H1 (cell line): ENCODE data around the gene JAG1. TPM values are rescaled to one million over a fixed set of nuclear protein-coding genes. Genes with fewer than 3 reads are reported as not detected.

Source experiments
- CTCF ChIA-PET: fragments of 300-600 bp; sonication (Branson Sonifier 250); formaldehyde crosslinking; loops from one replicate; lab custom pipeline; 2021; ENCODE audit not compliant: partially characterized antibody; lab: Charles Lee
- POLR2A ChIA-PET: fragments of 300-600 bp; sonication (Branson Sonifier 250); formaldehyde crosslinking; loops from one replicate; lab custom pipeline; 2021; ENCODE audit warnings: inconsistent platforms; ENCODE audit not compliant: partially characterized antibody; lab: Charles Lee
- DNase-seq, 2 experiments: peaks; one replicate each; pipeline versions ENCODE4 v3.0.0 to v3.0.0-alpha.2; 2010 to 2022; ENCODE audit warnings: low spot score in 2 of 2, low read depth in 1 of 2, mixed read lengths in 1 of 2
- FAIRE-seq: peaks from 2 replicates; lab custom pipeline; 2011; peaks lifted over from hg19 to GRCh38; lab: Jason Lieb, UNC
- H2AFZ ChIP-seq: 2 replicates; pipeline ENCODE4 v1.8.1; 2012; ENCODE audit warnings: low read length, inconsistent platforms
- H2AK5ac ChIP-seq: 2 replicates; pipeline ENCODE4 v1.6.1; 2013; ENCODE audit warnings: low read depth, low read length
- H2BK120ac ChIP-seq: replicated peaks from 2 replicates; pipeline ENCODE3; 2013; ENCODE audit warnings: low read depth, low read length, inconsistent platforms
- H2BK12ac ChIP-seq: 2 replicates; pipeline ENCODE4 v1.6.1; 2013; ENCODE audit warnings: low read depth, low read length
- H2BK15ac ChIP-seq: 2 replicates; pipeline ENCODE4 v1.6.1; 2013; ENCODE audit warnings: low read length
- H2BK20ac ChIP-seq: 2 replicates; pipeline ENCODE4 v1.6.1; 2013; ENCODE audit warnings: low read length
- H2BK5ac ChIP-seq: 2 replicates; pipeline ENCODE4 v1.6.1; 2013; ENCODE audit warnings: low read depth, low read length
- H3K14ac ChIP-seq: 2 replicates; pipeline ENCODE4 v1.6.1; 2013; ENCODE audit warnings: inconsistent platforms; ENCODE audit not compliant: insufficient read length
- H3K18ac ChIP-seq: 2 replicates; pipeline ENCODE4 v1.6.1; 2013; ENCODE audit warnings: low read length; ENCODE audit errors: extremely low read depth
- H3K23ac ChIP-seq: 2 replicates; pipeline ENCODE4 v1.6.1; 2013; ENCODE audit warnings: inconsistent platforms; ENCODE audit not compliant: insufficient read length
- H3K23me2 ChIP-seq: 2 replicates; pipeline ENCODE4 v1.6.1; 2013; ENCODE audit warnings: low read depth, low read length
- H3K27ac ChIP-seq: 2 replicates; pipeline ENCODE4 v1.6.1; 2011; ENCODE audit warnings: low read depth, low read length, inconsistent platforms
- H3K27me3 ChIP-seq, 4 experiments: replicated peaks in 1 of 4; 1 replicate in 1 of 4; 2 replicates in 3 of 4; pipeline versions ENCODE4 v1.6.1 to v1.8.1; 2011 to 2013; ENCODE audit warnings: low read length in 3 of 4, mild to moderate bottlenecking in 3 of 4, inconsistent platforms in 2 of 4, mixed read lengths in 2 of 4, moderate library complexity in 1 of 4; ENCODE audit not compliant: control insufficient read depth in 3 of 4, insufficient read depth in 3 of 4; ENCODE audit errors: extremely low read depth in 1 of 4
- H3K36me3 ChIP-seq, 4 experiments: 2 replicates each; pipeline versions ENCODE4 v1.6.1 to v1.8.1; 2011 to 2013; ENCODE audit warnings: mild to moderate bottlenecking in 4 of 4, low read length in 3 of 4, moderate library complexity in 2 of 4, control low read depth in 1 of 4, inconsistent platforms in 1 of 4; ENCODE audit not compliant: insufficient read depth in 4 of 4, control insufficient read depth in 2 of 4
- H3K4ac ChIP-seq: replicated peaks from 2 replicates; pipeline ENCODE3; 2013; ENCODE audit warnings: low read length, low read depth, mixed read lengths, inconsistent platforms; ENCODE audit not compliant: insufficient read length
- H3K4me1 ChIP-seq, 4 experiments: replicated peaks in 1 of 4; 1 replicate in 1 of 4; 2 replicates in 3 of 4; pipeline versions ENCODE4 v1.6.1 to v1.8.1; 2011 to 2013; ENCODE audit warnings: low read length in 3 of 4, inconsistent platforms in 2 of 4, mixed read lengths in 1 of 4; ENCODE audit not compliant: insufficient read depth in 4 of 4, control insufficient read depth in 3 of 4
- H3K4me2 ChIP-seq, 2 experiments: 2 replicates each; pipeline versions ENCODE4 v1.6.1 to v1.8.1; 2011 to 2013; ENCODE audit warnings: low read depth in 2 of 2, low read length in 2 of 2, control low read depth in 1 of 2, inconsistent platforms in 1 of 2, mild to moderate bottlenecking in 1 of 2; ENCODE audit not compliant: insufficient read depth in 1 of 2
- H3K4me3 ChIP-seq, 4 experiments: fragments of 200-600, 300-600 bp in 1 of 4; sonication (generic), shearing (Covaris generic), sonication (Bioruptor Twin) in 1 of 4; 2 replicates each; pipeline versions ENCODE4 v1.5.1 to v1.8.1; 2011 to 2016; ENCODE audit warnings: low read length in 4 of 4, low read depth in 3 of 4, control low read depth in 2 of 4, inconsistent platforms in 2 of 4, mild to moderate bottlenecking in 2 of 4, mixed read lengths in 1 of 4, moderate library complexity in 1 of 4; ENCODE audit not compliant: insufficient read depth in 2 of 4; ENCODE audit errors: extremely low read depth in 1 of 4
- H3K56ac ChIP-seq: replicated peaks from 2 replicates; pipeline ENCODE3; 2013; ENCODE audit warnings: low read depth, mild to moderate bottlenecking, mixed read lengths, low read length, inconsistent platforms; ENCODE audit not compliant: insufficient read length
- H3K79me1 ChIP-seq: 2 replicates; pipeline ENCODE4 v1.6.1; 2013; ENCODE audit warnings: low read depth, low read length, control low read depth
- H3K79me2 ChIP-seq, 2 experiments: 2 replicates each; pipeline versions ENCODE4 v1.6.1 to v1.8.1; 2012 to 2013; ENCODE audit warnings: low read length in 2 of 2, mild to moderate bottlenecking in 2 of 2, inconsistent platforms in 1 of 2; ENCODE audit not compliant: insufficient read depth in 2 of 2, control insufficient read depth in 1 of 2
- H3K9ac ChIP-seq, 4 experiments: replicated peaks in 1 of 4; 1 replicate in 1 of 4; 2 replicates in 3 of 4; pipeline versions ENCODE4 v1.6.1 to v1.8.1; 2011 to 2013; ENCODE audit warnings: low read depth in 3 of 4, low read length in 3 of 4, control low read depth in 2 of 4, mild to moderate bottlenecking in 2 of 4, moderate library complexity in 2 of 4, inconsistent platforms in 1 of 4; ENCODE audit errors: extremely low read depth in 1 of 4
- H3K9me3 ChIP-seq, 2 experiments: 2 replicates each; pipeline versions ENCODE4 v1.6.1 to v1.8.1; 2012 to 2013; ENCODE audit warnings: mild to moderate bottlenecking in 2 of 2, moderate library complexity in 2 of 2, control low read depth in 1 of 2, inconsistent platforms in 1 of 2, low read depth in 1 of 2, low read length in 1 of 2, mixed read lengths in 1 of 2; ENCODE audit not compliant: insufficient read depth in 2 of 2
- H4K20me1 ChIP-seq, 2 experiments: replicated peaks in 1 of 2; 2 replicates each; pipeline versions ENCODE3 to v1.8.1; 2011 to 2013; ENCODE audit warnings: inconsistent platforms in 2 of 2, low read length in 2 of 2, mild to moderate bottlenecking in 1 of 2; ENCODE audit not compliant: insufficient read depth in 2 of 2, control insufficient read depth in 1 of 2
- H4K5ac ChIP-seq: 2 replicates; pipeline ENCODE4 v1.6.1; 2013; ENCODE audit warnings: low read length, low read depth, mixed read lengths, inconsistent platforms; ENCODE audit not compliant: insufficient read length
- H4K8ac ChIP-seq: 2 replicates; pipeline ENCODE4 v1.8.0; 2013; ENCODE audit warnings: mild to moderate bottlenecking, moderate library complexity, low read length, inconsistent platforms; ENCODE audit not compliant: insufficient read depth; ENCODE audit errors: extremely low read depth
- H4K91ac ChIP-seq: replicated peaks from 2 replicates; pipeline ENCODE3; 2013; ENCODE audit warnings: low read length, mixed read lengths, inconsistent platforms; ENCODE audit not compliant: insufficient read length
- FOSL1 ChIP-seq: IDR thresholded peaks from 2 replicates; pipeline ENCODE4 v1.6.1; 2011; ENCODE audit warnings: mild to moderate bottlenecking, low read depth, low read length, moderate library complexity; ENCODE audit not compliant: insufficient read depth
- KDM4A ChIP-seq: IDR thresholded peaks from one replicate; pipeline ENCODE4 v1.7.1; 2012; ENCODE audit warnings: low read depth, mild to moderate bottlenecking, moderate library complexity, low read length, inconsistent platforms; ENCODE audit not compliant: severe bottlenecking
- NRF1 ChIP-seq: IDR thresholded peaks from 2 replicates; pipeline ENCODE4 v1.6.1; 2011; ENCODE audit warnings: mild to moderate bottlenecking, low read depth, low read length, improper control_type of control experiment
- WGBS, 2 experiments: shearing (Covaris generic) in 1 of 2; methylation state at CpG; one replicate each; pipeline versions ENCODE4 v1.1.6 to v1.1.7; 2013 to 2015; ENCODE audit warnings: low lambda C conversion rate in 2 of 2, mixed read lengths in 2 of 2, inconsistent platforms in 1 of 2, low coverage in 1 of 2, missing lambda C conversion rate in 1 of 2; ENCODE audit not compliant: insufficient replicate concordance in 2 of 2, insufficient coverage in 1 of 2, insufficient read length in 1 of 2; ENCODE audit errors: extremely low coverage in 1 of 2, missing lambda C conversion rate in 1 of 2; 5-methylcytosine and 5-hydroxymethylcytosine counted together
- polyA plus RNA-seq, 7 experiments: library from polyadenylated mRNA; depleted of rRNA in 3 of 7; stranded (reverse) in 5 of 7; unstranded in 2 of 7; fragments of >200 nt in 5 of 7; fragments of 200-250 nt in 2 of 7; gene quantifications; 1 replicate in 5 of 7; 2 replicates in 1 of 7; 4 replicates in 1 of 7; pipeline versions ENCODE4 v1.2.1 to v1.2.3, GENCODE V29; 2011 to 2013; ENCODE audit warnings: missing spikeins in 2 of 7, mixed read lengths in 2 of 7
- total RNA-seq: library from RNA; stranded (reverse); fragmentation: NEBNext Ultra II Directional; extraction: Animal tissue kit (Norgen Biotek cat#: 25700); gene quantifications from 2 replicates; pipeline ENCODE4 v1.2.1, GENCODE V29; 2021

JAG1 gene
- total and polyA plus RNA-seq, 2 of the 8 experiments (the other 6 are each of a cell fraction or from before 2014, with no cell fraction given): 13.5 to 27.3 TPM

DNA sequence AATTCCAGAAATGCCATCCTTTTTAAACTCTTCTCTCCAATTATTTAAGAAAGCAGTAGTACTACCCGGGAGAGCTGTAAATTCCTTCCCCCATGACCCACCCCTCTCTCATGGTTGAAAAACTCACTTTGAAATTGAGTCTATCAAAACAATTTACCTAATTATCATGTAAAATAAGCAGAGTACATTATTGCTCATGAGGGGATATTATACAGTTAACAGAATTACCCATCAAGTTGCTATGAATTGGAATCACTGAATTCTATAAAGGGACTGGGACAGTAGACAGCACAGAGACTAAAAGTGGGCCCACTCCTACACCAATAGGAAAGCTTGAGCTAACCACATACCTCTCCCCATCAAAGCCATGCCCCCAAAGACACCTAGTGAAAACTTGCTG is 16.3 kb downstream of the JAG1 start:
- no peak overlapping the region for H3K9ac ChIP-seq
- H3K4me2 ChIP-seq: no peak overlapping the region
- no peak overlapping the region for H3K27ac ChIP-seq
- H3K9me3 ChIP-seq: no peaks in the 10 kb centered on the region
- no peak overlapping the region for H3K14ac ChIP-seq
- H2AK5ac ChIP-seq: no peak overlapping the region
- H2AFZ ChIP-seq: no peak overlapping the region
- CTCF ChIA-PET: interaction anchor here (1.0 to 1.7 kb wide), 3 partner anchors 8 to 104 kb away, joined by 4 to 6 read pairs (median 5); no protein-coding TSS in a partner anchor
- H3K23ac ChIP-seq: no peak overlapping the region
- H4K20me1 ChIP-seq: peaks cover 11 to 30% of the 10 kb centered on the region in 2 experiments
- H3K4me1 ChIP-seq: peaks cover 12 to 31% (median 29%) of the 10 kb centered on the region in 4 experiments
- peaks cover 28% of the 10 kb centered on the region for H3K79me1 ChIP-seq
- no peak overlapping the region for H2BK15ac ChIP-seq
- H4K5ac ChIP-seq: no peak overlapping the region
- H2BK120ac ChIP-seq: no peak overlapping the region
- WGBS, 2 experiments: 83% methylated on average over 1 of the region's 1 CpG; no CpG with 5 or more reads in 1 of the 2 experiments
- H2BK5ac ChIP-seq: no peak overlapping the region
- no peak overlapping the region for H3K56ac ChIP-seq
- no peaks in the 10 kb centered on the region for H3K27me3 ChIP-seq
- no peak overlapping the region for H2BK20ac ChIP-seq
- H3K4me3 ChIP-seq: no peak overlapping the region
- H3K18ac ChIP-seq: no peak overlapping the region
- POLR2A ChIA-PET: interaction anchor here (1.1 kb wide), 1 partner anchor 14 kb away, joined by 3 read pairs; no protein-coding TSS in a partner anchor
- FAIRE-seq (no peak), DNase-seq (no peak)
- no peak overlapping the region for H4K91ac ChIP-seq
- H3K23me2 ChIP-seq: no peaks in the 10 kb centered on the region
- H3K4ac ChIP-seq: no peak overlapping the region
- H3K79me2 ChIP-seq: peaks cover 4 to 68% of the 10 kb centered on the region in 2 experiments
- no peak overlapping the region for H4K8ac ChIP-seq
- H3K36me3 ChIP-seq: peaks cover 8 to 69% (median 29%) of the 10 kb centered on the region in 4 experiments
- H2BK12ac ChIP-seq: no peak overlapping the region
- TF ChIP-seq KDM4A (no peak), FOSL1 (no peak), NRF1 (no peak)
